Eye (tissue), 1 donor: ENCODE measurements around the gene XRCC6.
"Not testable (repeated sequence)": the region's sequence is repeated elsewhere in the genome, so short reads cannot be mapped to it uniquely, and the experiment has no call there.

ENCODE experiments used
- DNase-seq: peaks from one replicate; pipeline ENCODE4 v3.0.0-alpha.2; 2015

Gene XRCC6

DNA sequence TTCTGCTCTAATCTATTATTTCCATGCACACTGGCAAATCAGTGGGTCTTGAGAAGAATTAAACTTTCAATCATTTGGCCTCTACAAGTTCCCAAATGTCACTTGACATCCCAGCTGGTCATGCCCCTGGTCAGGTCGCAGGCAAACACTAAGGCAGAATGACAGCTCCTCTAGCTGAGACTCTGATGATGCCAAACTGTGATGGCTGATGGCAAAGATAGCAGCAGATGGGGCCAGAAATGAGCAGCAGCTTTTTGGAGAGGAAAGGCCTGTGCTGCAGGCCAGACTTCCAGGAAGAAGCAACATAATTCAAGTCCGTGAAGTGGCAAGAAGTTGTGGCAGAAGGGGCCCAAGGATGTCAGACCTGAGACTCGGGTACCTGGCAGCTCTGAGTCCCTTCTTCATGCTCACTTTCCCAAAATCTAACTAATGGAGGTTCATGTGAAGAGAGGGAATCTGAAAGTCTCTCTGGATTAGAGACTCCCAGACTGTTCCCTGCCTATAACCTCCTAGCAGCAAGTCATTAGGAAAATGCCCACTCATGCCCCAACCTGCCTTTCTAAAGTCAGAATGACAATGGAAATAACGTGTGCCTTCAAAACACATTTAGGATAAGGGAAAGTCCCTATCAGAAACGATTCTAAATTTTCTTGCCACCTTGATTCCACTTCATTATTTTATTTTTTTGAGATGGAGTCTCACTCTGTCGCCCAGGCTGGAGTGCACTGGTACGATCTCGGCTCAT lies 22.0 kb upstream of the XRCC6 start:
- DNase-seq: no peak

DNA sequence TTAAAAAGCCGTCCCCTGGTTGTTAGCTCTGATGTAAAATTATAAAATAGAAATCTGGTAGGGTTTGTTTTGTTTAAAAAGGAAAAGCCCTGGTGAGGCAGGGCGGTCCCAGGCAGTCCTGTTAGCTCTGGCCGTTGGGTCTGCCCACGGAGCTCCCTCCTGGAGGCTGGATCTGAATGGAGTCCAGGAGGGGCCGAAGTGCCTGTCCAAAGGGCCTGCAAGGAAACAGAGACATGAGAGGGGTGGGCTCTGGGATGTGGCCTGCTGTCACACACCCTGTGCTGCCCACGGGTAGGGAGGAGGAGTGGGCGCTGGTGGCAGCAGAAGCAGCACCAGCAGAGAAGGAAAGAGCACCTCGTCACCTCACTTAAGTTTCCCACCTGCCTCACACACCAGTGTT lies 20.1 kb upstream of the XRCC6 start:
- DNase-seq: no peak

DNA sequence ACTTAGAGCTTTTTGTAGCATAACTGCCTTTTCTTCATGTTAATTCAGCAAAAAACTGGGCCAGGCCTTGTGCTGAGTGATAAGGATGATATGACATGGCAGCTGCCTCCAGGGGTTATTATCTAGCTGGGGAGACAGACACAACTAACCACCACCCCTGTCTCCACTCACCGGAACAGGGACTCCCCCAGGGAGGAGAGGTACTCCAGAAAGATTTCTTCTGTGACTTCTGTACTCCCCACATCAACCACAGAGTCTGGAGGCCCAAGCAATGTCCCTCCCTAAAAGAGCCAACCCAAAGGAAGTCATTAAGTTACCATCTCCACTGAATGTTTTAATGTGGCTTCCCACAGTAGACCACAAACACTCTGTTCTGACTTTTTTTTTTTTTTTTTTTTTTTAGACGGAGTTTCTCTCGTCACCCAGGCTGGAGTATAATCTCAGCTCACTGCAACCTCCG lies 17.2 kb upstream of the XRCC6 start:
- no peak for DNase-seq

DNA sequence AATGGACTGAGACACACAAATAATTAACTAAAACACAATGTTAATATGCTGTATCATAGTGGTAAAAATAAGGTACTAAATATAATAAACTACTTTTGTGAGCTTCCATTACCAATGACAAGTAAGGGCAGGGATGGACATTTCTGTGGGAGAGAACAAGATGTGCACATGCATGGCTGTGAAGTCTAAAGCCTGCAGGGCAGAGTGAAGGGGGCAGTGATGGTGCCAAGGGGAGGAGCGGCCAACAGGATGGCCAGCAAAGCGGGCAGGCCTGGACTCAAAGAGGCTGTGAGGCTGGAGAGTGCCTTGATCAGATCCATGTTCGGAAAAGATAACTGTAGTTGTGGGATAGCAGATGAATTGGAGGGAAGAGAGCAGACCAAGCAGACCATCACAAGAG lies 12.7 kb upstream of the XRCC6 start:
- no peak for DNase-seq

DNA sequence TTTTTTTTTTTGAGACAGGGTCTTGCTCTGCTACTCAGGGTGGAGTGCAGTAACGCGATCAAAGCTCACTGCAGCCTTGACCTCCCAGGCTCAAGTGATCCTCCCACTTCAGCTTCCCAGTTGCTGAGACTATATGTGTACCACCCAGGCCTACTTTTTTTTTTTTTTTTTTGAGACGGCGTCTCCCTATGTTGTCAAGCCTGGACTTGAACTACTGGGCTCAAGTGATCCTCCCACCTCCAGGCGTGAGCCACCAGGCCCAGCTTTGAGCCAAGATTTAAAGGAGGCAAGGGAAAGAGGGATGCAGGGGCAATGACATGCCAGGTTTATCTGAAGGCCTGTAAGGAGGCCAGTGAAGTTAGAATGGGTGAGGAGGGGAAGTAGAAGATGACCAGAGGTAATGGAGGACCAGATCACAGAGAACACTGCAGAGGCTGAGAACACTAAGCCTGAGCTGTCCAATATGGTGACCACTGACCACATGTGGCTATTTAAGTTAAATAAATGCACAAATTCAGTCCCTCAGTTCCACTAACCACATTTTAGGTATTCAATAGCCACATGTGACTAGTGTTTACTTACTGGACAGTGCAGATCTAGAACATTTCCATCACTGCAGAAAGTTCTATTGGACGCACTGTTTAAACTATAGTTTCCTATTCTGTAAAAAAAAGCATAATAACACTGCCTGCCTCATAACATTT lies 8.3 kb upstream of the XRCC6 start:
- no peak for DNase-seq

DNA sequence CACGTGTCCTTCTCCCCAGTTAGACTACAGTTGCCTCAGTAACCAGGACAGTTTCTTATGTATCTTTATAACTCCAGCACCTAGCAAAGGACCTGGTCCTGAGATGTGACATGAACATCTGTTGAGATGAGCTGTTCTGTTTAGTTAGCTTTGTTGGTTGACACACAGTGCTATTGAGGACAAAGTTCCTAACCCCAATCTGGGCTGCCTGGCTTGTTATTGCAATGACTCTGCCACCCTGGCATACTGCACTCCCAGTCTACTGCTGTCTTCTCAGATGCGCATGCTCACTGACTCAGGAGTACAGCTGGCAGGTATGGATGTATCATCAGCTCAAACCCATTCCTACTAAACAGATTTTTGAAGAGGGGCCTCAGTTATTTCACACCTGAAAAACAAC lies 7.6 kb upstream of the XRCC6 start:
- DNase-seq: no peak

DNA sequence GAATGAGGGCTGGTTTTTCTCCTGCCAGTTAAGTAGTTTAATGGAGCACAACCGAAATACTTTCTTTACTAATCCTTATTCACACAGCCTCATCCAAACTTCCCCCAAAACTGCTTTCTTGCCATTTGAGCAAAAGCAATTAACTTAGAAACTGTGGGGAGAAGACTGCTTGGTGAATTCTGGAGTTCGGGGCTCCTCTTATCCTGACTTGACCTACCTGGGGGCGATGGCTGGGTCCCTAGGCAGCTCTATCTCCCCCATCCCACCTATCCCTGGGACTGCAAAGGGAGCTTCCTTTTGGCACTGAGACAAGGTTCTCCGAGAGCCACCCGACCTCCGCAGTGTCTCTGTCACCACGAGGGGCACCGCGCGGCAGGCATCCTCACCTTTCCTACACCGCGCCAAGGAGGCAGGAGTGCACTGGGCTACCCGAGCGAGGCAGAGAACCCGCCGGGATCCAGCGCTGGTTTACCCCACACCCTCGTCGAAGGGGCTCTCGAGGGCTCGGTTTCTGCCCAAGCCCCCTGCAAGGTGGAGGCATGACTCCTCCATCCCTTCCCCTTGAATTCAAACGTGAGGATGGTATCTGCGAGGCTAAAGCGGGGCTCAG lies 1.0 kb upstream of the XRCC6 start:
- DNase-seq: no peak

DNA sequence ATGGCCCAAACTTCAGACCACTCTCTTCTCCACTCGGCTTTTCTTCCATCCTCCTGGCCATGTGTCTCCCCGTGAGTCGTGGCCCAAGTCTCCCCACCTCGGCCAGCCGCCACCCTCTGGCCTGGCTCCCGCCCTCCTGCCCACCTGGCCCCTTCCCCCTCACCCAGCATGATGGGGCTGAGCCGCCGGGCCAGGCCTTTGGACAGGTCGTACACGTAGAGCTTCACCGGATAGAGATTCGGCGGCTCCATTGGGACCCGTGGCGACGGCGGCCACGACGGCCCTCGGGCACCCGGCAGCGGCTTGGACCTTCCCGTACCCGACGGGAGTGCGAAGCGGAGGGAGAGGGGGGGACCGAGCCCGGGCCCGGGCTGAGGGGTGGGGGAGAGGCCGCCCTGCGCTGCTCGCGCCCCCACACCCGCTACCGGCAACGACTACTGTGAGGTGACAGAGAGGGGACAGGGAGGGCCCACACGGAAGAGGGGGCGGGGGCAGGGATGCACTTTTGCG lies 451 bp upstream of the XRCC6 start, which contains the start of gene DESI1:
DESI1 (minus strand) TSS at position 455 of the 510 bp plus-strand sequence; CDS start at position 251, 204 bp downstream.
- peak; percentile 69 for DNase-seq

DNA sequence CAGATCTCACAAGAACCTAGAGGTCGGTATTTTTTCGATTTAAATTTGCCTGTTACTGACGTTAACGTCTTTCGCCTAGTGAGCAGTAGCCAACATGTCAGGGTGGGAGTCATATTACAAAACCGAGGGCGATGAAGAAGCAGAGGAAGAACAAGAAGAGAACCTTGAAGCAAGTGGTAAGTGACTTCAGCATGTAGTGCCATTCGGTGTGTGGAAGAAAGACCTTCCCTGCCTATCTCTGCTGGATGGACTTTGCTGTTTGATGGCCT lies 750 bp downstream of the XRCC6 start:
- no peak for DNase-seq

DNA sequence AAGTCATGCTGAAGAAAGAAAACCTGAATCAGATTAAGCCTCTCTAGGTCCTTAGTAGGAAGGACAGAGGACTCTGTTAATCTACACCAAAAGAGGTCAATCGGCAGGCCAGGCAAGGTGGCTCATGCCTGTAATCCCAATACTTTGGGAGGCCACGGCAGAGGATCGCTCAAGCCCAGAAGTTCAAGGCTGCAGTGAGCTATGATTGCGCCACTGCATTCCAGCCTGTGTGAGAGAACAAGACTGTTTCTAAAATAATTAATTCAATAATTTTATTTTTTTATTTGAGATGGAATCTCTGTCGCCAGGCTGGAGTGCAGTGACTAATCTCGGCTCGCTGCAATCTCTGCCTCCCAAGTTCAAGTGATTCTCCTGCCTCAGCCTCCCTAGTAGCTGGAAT lies 4.5 kb downstream of the XRCC6 start:
- no peak for DNase-seq

DNA sequence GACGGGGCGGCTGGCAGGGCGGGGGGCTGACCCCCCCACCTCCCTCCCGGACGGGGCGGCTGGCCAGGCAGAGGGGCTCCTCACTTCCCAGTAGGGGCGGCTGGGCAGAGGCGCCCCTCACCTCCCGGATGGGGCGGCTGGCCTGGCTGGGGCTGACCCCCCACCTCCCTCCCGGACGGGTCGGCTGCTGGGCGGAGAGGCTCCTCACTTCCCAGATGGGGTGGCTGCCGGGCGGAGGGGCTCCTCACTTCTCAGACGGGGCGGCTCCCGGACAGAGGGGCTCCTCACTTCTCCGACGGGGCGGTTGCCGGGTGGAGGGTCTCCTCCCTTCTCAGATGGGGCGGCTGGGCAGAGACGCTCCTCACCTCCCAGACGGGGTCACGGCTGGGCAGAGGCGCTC lies 10.0 kb downstream of the XRCC6 start:
- not testable (repeated sequence) for DNase-seq

DNA sequence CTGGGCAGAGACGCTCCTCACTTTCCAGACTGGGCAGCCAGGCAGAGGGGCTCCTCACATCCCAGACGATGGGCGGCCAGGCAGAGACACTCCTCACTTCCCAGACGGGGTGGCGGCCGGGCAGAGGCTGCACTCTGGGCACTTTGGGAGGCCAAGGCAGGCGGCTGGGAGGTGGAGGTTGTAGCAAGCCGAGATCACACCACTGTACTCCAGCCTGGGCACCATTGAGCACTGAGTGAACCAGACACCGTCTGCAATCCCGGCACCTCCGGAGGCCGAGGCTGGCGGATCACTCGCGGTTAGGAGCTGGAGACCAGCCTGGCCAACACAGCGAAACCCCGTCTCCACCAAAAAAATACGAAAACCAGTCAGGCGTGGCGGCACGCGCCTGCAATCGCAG lies 10.5 kb downstream of the XRCC6 start:
- not testable (repeated sequence) for DNase-seq

DNA sequence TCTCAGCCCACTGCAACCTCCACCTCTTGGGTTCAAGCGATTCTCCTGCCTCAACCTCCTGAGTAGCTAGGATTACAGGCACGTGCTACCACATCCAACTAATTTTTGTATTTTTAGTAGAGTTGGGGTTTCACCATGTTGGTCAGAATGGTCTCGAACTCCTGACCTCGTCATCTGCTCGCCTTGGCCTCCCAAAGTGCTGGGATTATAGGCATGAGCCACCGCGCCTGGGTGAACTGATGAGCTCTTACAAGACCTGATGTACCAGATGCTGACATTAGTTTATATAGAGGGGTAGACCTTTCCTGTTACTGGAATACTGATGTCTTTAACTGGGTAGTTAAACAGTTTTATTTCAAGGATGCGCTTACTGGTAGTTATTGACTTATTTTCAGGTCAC lies 13.5 kb downstream of the XRCC6 start:
- not testable (repeated sequence) for DNase-seq

DNA sequence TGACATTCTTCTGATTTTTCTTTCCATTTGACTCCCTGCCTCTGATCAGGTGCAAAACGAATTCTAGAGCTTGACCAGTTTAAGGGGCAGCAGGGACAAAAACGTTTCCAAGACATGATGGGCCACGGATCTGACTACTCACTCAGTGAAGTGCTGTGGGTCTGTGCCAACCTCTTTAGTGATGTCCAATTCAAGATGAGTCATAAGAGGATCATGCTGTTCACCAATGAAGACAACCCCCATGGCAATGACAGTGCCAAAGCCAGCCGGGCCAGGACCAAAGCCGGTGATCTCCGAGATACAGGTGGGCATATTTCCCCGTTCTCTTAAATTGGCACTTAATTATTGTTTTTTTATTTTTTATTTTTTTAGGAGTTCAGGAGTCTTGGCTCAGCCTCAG lies 15.4 kb downstream of the XRCC6 start:
- DNase-seq: no peak

DNA sequence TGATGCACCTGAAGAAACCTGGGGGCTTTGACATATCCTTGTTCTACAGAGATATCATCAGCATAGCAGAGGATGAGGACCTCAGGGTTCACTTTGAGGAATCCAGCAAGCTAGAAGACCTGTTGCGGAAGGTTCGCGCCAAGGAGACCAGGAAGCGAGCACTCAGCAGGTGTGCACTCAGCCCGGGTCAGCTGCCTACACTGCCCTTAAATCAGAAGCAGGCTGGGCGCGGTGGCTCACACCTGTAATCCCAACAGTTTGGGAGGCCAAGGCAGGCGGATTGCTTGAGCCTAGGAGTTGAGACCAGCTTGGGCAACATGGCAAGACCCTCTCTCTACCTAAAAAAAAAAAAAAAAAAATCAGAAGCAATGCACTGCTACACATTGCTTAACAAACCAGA lies 16.5 kb downstream of the XRCC6 start:
- not testable (repeated sequence) for DNase-seq

DNA sequence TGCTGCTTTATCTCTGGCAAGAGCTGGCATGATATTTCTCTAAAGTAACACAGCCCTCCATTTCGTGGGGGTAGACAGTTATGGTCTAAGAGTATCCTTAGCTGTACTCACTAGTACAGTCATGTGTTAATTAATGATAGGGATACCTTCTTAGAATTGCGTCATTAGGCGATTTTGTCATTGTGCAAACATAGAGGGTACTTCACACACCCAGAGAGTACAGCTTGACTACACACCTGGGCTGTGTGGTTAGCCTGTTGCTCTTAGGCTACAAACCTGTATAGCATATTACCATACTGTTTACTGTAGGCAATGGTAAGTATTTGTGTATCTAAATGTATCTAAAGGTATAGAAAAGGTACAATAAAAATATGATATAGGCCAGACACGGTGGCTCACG lies 17.0 kb downstream of the XRCC6 start:
- DNase-seq: no peak

DNA sequence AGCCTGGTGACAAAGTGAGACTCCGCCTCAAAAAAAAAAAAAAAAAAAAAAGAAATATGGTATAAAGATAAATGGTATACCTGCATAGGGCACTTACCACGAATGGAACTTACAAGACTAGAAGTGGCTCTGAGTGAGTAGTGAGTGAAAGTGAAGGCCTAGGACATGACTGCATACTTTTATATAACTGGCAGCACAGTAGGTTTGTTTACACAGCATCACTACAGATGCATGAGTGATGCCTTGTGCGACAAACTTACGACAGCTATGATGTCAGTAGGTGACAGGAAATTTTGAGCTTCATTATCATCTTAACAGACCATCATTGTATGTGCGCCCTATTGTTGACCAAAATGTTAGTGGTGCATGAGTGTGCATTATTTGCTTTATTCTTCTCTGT lies 17.7 kb downstream of the XRCC6 start:
- DNase-seq: no peak

DNA sequence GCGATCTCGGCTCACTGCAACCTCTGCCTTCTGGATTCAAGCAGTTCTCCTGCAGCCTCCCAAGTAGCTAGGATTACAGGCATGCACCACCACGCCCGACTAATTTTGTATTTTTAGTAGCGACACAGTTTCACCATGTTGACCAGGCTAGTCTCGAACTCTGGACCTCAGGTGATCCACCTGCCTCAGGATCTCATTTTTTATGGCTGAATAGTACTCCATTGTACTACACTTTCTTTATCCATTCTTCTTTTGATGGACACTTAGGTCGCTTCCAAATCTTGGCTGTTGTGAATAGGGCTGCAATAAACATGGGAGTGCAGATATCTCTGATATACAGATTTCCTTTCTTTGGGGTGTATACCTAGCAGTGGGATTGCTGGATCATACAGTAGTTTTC lies 20.8 kb downstream of the XRCC6 start:
- DNase-seq: no peak

DNA sequence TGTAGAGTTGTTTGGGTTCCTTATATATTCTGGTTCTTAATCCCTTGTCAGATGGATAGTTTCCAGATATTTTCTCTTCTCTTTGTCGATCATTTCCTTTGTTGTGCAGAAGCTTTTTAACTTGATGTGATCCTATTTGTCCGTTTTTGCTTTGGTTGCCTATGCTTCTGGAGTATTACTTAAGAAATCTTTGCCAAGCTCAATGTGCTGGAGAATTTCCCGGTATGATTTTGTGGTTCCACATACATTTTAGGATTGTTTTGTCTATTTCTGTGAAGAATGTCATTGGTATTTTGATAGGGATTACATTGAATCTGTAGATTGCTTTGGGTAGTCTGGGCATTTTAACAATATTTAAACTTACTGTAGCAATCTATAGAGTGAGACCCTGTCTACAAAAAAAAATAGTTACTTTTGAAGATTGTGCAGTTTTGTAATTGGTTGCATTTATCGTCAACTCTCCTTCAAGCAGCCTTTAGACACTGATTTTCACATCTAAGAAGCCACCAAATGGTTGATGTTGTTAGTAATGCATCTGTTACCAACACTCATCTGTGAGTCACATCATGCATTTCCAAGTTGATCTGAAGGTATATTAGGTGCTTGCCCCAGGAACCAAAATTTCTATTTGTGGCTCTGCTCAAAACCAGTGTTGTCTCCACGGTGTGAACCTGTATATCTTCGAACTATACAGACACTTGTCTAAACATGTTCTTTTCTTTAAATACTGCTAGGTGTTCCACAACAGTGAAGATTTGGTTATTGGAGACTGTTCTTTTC lies 21.4 kb downstream of the XRCC6 start:
- no peak for DNase-seq

DNA sequence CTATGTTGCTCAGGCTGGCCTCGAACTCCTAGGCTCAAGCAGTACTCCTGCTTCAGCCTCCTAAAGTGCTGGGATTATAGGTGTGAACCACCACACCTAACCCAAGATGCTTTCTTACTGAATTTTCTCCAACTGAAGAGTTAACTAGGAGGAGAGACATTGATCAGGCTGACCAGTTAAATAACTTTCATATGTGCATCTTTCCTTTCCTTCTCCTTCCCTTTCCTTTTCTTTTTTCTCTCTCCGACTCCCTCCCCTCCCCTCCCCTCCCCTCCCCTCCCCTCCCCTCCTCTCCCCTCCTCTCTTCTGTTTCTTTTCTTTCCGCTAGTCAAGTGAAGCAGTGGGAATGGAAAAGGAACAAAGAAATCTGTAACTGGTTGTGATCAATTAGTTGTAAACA lies 26.7 kb downstream of the XRCC6 start:
- no peak for DNase-seq

DNA sequence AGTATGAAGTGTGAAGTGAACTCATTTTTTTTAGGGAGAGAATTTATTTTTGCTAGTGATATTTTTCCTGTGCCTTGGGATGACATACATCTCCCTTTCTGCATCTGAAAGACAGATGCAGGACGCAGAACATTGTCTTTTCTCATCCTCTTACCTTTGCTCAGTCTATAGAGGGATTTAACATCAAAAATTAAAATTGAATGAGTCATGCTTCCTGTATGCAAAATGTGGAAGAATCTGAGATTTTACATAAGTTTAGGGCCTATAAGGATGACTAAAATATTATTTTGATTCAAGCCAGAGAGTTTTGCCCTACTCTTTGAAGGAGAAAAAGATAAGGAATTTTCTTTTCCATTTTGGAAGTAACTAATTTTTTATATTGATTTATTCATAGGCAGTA lies 27.3 kb downstream of the XRCC6 start:
- DNase-seq: no peak

DNA sequence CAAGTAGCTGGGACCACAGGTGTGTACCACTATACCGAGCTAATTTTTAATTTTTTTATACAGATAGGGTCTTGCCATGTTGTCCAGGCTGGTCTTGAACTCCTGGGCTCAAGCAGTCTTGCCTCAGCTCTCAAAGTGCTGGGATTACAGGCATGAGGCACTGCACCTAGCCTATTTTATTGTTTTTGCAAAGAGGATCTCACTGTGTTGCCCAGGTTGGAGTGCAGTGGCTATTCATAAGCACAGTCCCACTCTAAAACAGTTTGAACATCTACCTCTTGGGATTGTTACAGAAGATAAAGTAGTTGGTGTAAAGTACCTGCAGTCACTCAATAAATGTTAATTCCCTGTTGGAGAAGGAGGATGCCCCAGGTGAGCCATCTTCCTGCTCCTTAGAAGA lies 29.1 kb downstream of the XRCC6 start:
- DNase-seq: no peak

DNA sequence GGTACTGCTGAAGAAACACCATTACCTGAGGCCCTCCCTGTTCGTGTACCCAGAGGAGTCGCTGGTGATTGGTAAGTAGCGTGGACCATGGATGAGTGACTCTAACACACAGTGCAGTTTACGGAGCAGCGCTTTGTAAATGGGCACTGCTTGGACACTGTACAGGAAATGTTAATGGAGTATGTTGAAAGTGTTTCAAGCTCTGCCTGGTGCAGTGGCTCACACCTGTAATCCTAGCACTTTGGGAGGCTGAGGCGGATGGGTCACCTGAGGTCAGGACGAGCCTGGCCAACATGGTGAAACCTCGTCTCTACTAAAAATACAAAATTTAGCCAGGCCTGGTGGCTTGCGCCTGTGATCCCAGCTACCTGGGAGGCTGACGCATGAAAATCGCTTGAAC lies 29.7 kb downstream of the XRCC6 start:
- no peak for DNase-seq
